ENCODE data around the gene SNAPC5.
"Not testable (repeated sequence)": the region's sequence is repeated elsewhere in the genome, so short reads cannot be mapped to it uniquely, and the experiment has no call there.

The SNAPC5 gene

DNA sequence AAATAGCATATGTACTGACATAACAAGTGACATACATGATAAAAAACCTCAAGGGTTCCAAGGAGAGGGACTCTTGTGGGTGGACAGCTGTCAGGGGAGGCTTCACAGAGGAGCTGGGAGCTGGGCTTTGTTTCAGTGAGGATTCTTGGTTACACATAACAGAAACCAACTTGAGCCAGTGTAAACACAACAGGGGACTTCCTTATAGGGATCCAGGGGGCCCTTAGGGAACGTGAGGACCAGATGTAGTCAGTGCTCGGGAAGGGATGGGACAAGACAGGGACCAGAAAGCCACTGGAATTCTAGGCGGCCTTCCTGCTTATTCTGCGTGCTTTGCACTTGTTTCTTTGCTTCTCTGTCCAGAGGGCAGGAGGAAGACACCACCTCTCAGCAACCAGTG is 34.9 kb downstream of the SNAPC5 start:
- no peak overlapping the region for H2AK5ac ChIP-seq (ENCODE audit: low read length, severe bottlenecking)
- no peak overlapping the region for H3K27ac ChIP-seq (ENCODE audit: low read length, poor library complexity, severe bottlenecking)
- H4K8ac ChIP-seq (ENCODE audit: low read length): peak overlapping the region; percentile 37
- H3K36me3 ChIP-seq (ENCODE audit: control insufficient read depth in 1 of 2, insufficient read depth in 2 of 2, low read depth in 1 of 2, low read length in 2 of 2): peaks cover 5 to 21% of the 10 kb centered on the region in 2 experiments
- H3K4me2 ChIP-seq (ENCODE audit: low read length, poor library complexity, severe bottlenecking): no peak overlapping the region
- H3K18ac ChIP-seq (ENCODE audit: low read depth in 1 of 2, low read length in 2 of 2): no peak overlapping the region
- H3K27me3 ChIP-seq (ENCODE audit: control insufficient read depth in 1 of 2, insufficient read depth in 1 of 2, low read length in 2 of 2): no peaks in the 10 kb centered on the region
- DNase-seq: peak; percentile 64
- no peak overlapping the region for H2BK5ac ChIP-seq (ENCODE audit: low read depth, low read length, poor library complexity, severe bottlenecking)
- H2BK120ac ChIP-seq (ENCODE audit: low read depth, low read length): no peak overlapping the region
- H3K79me1 ChIP-seq (replicated peaks; ENCODE audit: low read length, poor library complexity, severe bottlenecking): peaks cover 19% of the 10 kb centered on the region
- no peak overlapping the region for H3K4ac ChIP-seq (ENCODE audit: low read depth in 1 of 2, low read length in 2 of 2)
- no peaks in the 10 kb centered on the region for H3K4me1 ChIP-seq (ENCODE audit: control insufficient read depth, insufficient read depth, low read depth, low read length)
- no peaks in the 10 kb centered on the region for H3K9me3 ChIP-seq (ENCODE audit: control insufficient read depth, low read length)
- 71% methylated on average over 4 of the region's 4 CpGs for WGBS
- no peak overlapping the region for H3K14ac ChIP-seq (ENCODE audit: low read length in 2 of 2)
- no peak overlapping the region for H2BK15ac ChIP-seq (ENCODE audit: low read depth, poor library complexity, severe bottlenecking)
- no peak overlapping the region for H2BK12ac ChIP-seq (ENCODE audit: low read length in 2 of 2)
- H3K9ac ChIP-seq (ENCODE audit: low read length): no peak overlapping the region
- H2AFZ ChIP-seq (ENCODE audit: low read depth, low read length): no peak overlapping the region
- no peak overlapping the region for H4K91ac ChIP-seq (ENCODE audit: low read length)
- H3K23ac ChIP-seq (ENCODE audit: low read length in 2 of 2): no peak overlapping the region
- no peak overlapping the region for H3K4me3 ChIP-seq (ENCODE audit: insufficient read depth in 1 of 2, low read depth in 1 of 2, low read length in 2 of 2)

DNA sequence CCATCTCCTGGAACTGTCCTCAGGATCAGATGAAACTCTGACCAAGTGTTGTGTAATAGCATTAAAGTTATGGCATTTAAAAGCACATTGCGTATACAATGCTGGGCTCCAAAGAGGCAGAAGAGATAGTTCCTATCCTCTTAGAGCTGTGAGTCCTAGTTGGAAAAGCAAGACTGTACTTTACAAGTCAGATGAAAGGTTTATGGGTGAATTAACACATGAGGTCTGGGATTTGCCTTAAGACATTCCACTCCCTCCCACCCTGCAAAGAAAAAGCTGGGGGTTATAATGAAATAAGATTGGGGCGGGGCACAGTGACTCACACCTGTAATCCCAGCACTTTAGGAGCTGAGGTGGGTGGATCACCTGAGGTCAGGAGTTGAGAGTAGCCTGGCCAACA is 35.6 kb downstream of the SNAPC5 start:
- WGBS: 98% methylated on average over 2 of the region's 2 CpGs
- DNase-seq: peak; percentile 29

DNA sequence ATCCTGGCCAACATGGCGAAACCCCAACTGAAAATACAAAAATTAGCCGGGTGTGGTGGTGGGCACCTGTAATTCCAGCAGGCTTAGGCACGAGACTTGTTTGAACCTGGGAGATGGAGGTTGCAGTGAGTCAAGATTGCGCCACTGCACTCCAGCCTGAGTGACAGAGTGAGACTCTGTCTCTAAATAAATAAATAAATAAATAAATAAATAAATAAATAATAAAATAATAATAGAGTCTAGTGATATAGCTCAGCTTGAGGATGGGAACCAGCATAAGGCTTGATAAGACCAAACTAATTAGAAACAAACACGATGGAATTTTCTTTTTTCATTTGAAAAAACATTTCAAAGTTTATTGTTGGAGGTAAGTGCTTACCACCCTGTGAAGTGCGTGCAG is 36.3 kb downstream of the SNAPC5 start:
- not testable (repeated sequence) for H2BK5ac ChIP-seq (ENCODE audit: low read depth, low read length, poor library complexity, severe bottlenecking); H3K4ac ChIP-seq (ENCODE audit: low read depth in 1 of 2, low read length in 2 of 2); H3K14ac ChIP-seq (ENCODE audit: low read length in 2 of 2); H3K4me2 ChIP-seq (ENCODE audit: low read length, poor library complexity, severe bottlenecking); H3K4me1 ChIP-seq (ENCODE audit: control insufficient read depth, insufficient read depth, low read depth, low read length); H3K27ac ChIP-seq (ENCODE audit: low read length, poor library complexity, severe bottlenecking); H3K23ac ChIP-seq (ENCODE audit: low read length in 2 of 2); H2BK12ac ChIP-seq (ENCODE audit: low read length in 2 of 2); H4K91ac ChIP-seq (ENCODE audit: low read length); H3K4me3 ChIP-seq (ENCODE audit: insufficient read depth in 1 of 2, low read depth in 1 of 2, low read length in 2 of 2); H3K9ac ChIP-seq (ENCODE audit: low read length); H3K27me3 ChIP-seq (ENCODE audit: control insufficient read depth in 1 of 2, insufficient read depth in 1 of 2, low read length in 2 of 2); H2AFZ ChIP-seq (ENCODE audit: low read depth, low read length); H4K8ac ChIP-seq (ENCODE audit: low read length); H2BK120ac ChIP-seq (ENCODE audit: low read depth, low read length); DNase-seq; H3K9me3 ChIP-seq (ENCODE audit: control insufficient read depth, low read length); H2AK5ac ChIP-seq (ENCODE audit: low read length, severe bottlenecking); H3K18ac ChIP-seq (ENCODE audit: low read depth in 1 of 2, low read length in 2 of 2); H2BK15ac ChIP-seq (ENCODE audit: low read depth, poor library complexity, severe bottlenecking)
- peaks cover 20% of the 10 kb centered on the region for H3K79me1 ChIP-seq (replicated peaks; ENCODE audit: low read length, poor library complexity, severe bottlenecking)
- 91% methylated on average over 5 of the region's 6 CpGs for WGBS
- peaks cover 8 to 18% of the 10 kb centered on the region in 2 experiments for H3K36me3 ChIP-seq (ENCODE audit: control insufficient read depth in 1 of 2, insufficient read depth in 2 of 2, low read depth in 1 of 2, low read length in 2 of 2)

More for the DNA sequence above, 35.6 kb downstream of the SNAPC5 start:
- Histone ChIP-seq H2BK15ac (ENCODE audit: low read depth, poor library complexity, severe bottlenecking) (no peak overlapping the region), H3K27ac (ENCODE audit: low read length, poor library complexity, severe bottlenecking) (no peak overlapping the region), H2AFZ (ENCODE audit: low read depth, low read length) (no peak overlapping the region), H3K4me2 (ENCODE audit: low read length, poor library complexity, severe bottlenecking) (no peak overlapping the region), H3K79me1 (replicated peaks; ENCODE audit: low read length, poor library complexity, severe bottlenecking) (peaks cover 18% of the 10 kb centered on the region), H4K8ac (ENCODE audit: low read length) (no peak overlapping the region), H3K9me3 (ENCODE audit: control insufficient read depth, low read length) (no peaks in the 10 kb centered on the region), H3K14ac (ENCODE audit: low read length in 2 of 2) (no peak overlapping the region), H3K18ac (ENCODE audit: low read depth in 1 of 2, low read length in 2 of 2) (no peak overlapping the region), H3K36me3 (ENCODE audit: control insufficient read depth in 1 of 2, insufficient read depth in 2 of 2, low read depth in 1 of 2, low read length in 2 of 2) (peaks cover 5 to 20% of the 10 kb centered on the region in 2 experiments), H2BK5ac (ENCODE audit: low read depth, low read length, poor library complexity, severe bottlenecking) (no peak overlapping the region), H3K27me3 (ENCODE audit: control insufficient read depth in 1 of 2, insufficient read depth in 1 of 2, low read length in 2 of 2) (no peaks in the 10 kb centered on the region), H3K9ac (ENCODE audit: low read length) (no peak overlapping the region), H3K4ac (ENCODE audit: low read depth in 1 of 2, low read length in 2 of 2) (no peak overlapping the region), H3K23ac (ENCODE audit: low read length in 2 of 2) (no peak overlapping the region), H2BK120ac (ENCODE audit: low read depth, low read length) (no peak overlapping the region), H3K4me3 (ENCODE audit: insufficient read depth in 1 of 2, low read depth in 1 of 2, low read length in 2 of 2) (no peak overlapping the region), H3K4me1 (ENCODE audit: control insufficient read depth, insufficient read depth, low read depth, low read length) (no peaks in the 10 kb centered on the region), H4K91ac (ENCODE audit: low read length) (no peak overlapping the region), H2BK12ac (ENCODE audit: low read length in 2 of 2) (no peak overlapping the region), H2AK5ac (ENCODE audit: low read length, severe bottlenecking) (no peak overlapping the region)

DNA sequence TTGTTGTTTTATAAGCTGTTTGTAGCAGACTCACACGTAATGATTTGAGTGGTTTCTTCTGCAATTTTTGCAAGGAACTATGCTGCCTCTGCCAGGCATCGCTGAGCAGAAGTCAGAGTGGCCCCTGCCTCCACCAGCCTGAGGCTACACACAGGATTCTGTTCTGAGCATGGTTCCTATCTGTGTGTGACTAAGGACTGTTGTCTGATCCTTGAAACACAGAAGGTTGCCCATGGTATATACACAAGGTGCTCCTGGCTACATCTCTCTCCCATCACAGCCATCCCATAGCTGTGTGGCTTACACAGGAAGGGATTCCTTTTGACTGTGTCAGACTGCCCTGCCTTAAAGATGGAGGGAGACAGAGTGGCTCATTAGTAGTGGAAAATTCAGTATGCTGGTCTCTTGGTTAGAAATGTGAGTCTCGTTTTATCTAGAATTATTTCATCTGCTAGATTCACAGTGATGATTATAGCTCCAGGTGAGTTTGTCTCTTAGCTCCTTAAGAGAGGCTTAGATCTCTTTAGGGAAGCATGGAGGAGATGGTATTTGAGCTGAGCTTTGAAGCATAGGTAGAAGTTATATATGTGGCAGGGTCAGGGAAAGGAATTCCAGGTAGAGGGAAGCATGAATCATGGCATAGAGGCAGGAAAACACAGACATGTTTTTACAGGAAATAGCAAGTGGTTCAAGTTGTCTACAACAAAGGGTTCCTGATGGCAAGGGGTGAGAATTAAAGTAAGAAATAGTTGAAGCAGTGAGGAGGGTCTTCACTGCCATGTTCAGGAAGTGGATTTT is 37.5 kb downstream of the SNAPC5 start:
- Histone ChIP-seq H2BK5ac (ENCODE audit: low read depth, low read length, poor library complexity, severe bottlenecking) (no peak overlapping the region), H3K79me1 (replicated peaks; ENCODE audit: low read length, poor library complexity, severe bottlenecking) (peaks cover 21% of the 10 kb centered on the region), H3K36me3 (ENCODE audit: control insufficient read depth in 1 of 2, insufficient read depth in 2 of 2, low read depth in 1 of 2, low read length in 2 of 2) (peaks cover 8 to 25% of the 10 kb centered on the region in 2 experiments), H3K23ac (ENCODE audit: low read length in 2 of 2) (peak overlapping the region in 1 of 2 experiments; percentile 23), H2AFZ (ENCODE audit: low read depth, low read length) (no peak overlapping the region), H3K9me3 (ENCODE audit: control insufficient read depth, low read length) (no peaks in the 10 kb centered on the region), H3K4ac (ENCODE audit: low read depth in 1 of 2, low read length in 2 of 2) (no peak overlapping the region), H4K8ac (ENCODE audit: low read length) (no peak overlapping the region), H2BK12ac (ENCODE audit: low read length in 2 of 2) (no peak overlapping the region), H3K4me2 (ENCODE audit: low read length, poor library complexity, severe bottlenecking) (no peak overlapping the region), H2BK15ac (ENCODE audit: low read depth, poor library complexity, severe bottlenecking) (no peak overlapping the region), H4K91ac (ENCODE audit: low read length) (no peak overlapping the region), H3K9ac (ENCODE audit: low read length) (no peak overlapping the region), H3K27me3 (ENCODE audit: control insufficient read depth in 1 of 2, insufficient read depth in 1 of 2, low read length in 2 of 2) (no peaks in the 10 kb centered on the region), H2BK120ac (ENCODE audit: low read depth, low read length) (no peak overlapping the region), H3K18ac (ENCODE audit: low read depth in 1 of 2, low read length in 2 of 2) (no peak overlapping the region), H3K4me3 (ENCODE audit: insufficient read depth in 1 of 2, low read depth in 1 of 2, low read length in 2 of 2) (no peak overlapping the region), H3K4me1 (ENCODE audit: control insufficient read depth, insufficient read depth, low read depth, low read length) (no peaks in the 10 kb centered on the region), H2AK5ac (ENCODE audit: low read length, severe bottlenecking) (no peak overlapping the region), H3K14ac (ENCODE audit: low read length in 2 of 2) (no peak overlapping the region), H3K27ac (ENCODE audit: low read length, poor library complexity, severe bottlenecking) (no peak overlapping the region)
- peak; percentile 51 for DNase-seq
- WGBS: 78% methylated on average over 3 of the region's 3 CpGs

Measured in mesenchymal stem cell (in vitro differentiated cells and primary cell).